Dedifferentiated amniotic fluid mesenchymal stem cell (primary cell): ENCODE data around the gene CDH11.

Experiments used
- DNase-seq: peaks from one replicate; pipeline ENCODE4 v3.0.0-alpha.2; 2016; ENCODE audit errors: extremely low spot score

The CDH11 gene, protein sequence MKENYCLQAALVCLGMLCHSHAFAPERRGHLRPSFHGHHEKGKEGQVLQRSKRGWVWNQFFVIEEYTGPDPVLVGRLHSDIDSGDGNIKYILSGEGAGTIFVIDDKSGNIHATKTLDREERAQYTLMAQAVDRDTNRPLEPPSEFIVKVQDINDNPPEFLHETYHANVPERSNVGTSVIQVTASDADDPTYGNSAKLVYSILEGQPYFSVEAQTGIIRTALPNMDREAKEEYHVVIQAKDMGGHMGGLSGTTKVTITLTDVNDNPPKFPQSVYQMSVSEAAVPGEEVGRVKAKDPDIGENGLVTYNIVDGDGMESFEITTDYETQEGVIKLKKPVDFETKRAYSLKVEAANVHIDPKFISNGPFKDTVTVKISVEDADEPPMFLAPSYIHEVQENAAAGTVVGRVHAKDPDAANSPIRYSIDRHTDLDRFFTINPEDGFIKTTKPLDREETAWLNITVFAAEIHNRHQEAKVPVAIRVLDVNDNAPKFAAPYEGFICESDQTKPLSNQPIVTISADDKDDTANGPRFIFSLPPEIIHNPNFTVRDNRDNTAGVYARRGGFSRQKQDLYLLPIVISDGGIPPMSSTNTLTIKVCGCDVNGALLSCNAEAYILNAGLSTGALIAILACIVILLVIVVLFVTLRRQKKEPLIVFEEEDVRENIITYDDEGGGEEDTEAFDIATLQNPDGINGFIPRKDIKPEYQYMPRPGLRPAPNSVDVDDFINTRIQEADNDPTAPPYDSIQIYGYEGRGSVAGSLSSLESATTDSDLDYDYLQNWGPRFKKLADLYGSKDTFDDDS

GRCh38 chr16:65121870-65122723 lies at the start of gene CDH11:
TSS of gene CDH11 (minus strand) at chr16:65122063. CDS start at chr16:65004869, 117,194 bp downstream.
- DNase-seq, result peak; percentile 71

DNA sequence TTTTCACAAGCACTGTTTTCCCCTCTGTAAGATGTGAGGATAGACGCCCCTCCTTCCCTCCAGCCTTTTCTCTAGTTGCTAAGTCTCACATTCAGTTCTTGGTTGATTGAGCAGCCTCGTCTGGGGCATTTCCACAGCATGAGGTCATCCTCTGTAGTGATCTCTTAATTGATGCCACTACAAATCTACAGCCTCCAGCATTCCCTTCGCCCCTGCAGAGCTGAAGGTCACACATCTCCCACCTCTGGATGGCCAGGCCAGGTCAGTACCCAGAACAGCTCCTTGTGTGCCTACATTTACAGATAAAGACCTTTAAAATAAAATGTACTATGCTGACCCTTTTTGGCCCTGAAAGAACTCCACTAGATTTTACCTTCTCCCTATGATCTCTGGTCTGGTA lies 32.5 kb upstream of the CDH11 start:
- DNase-seq, result no peak

GRCh38 chr16:65153365-65154105 lies 31.7 kb upstream of the CDH11 start:
- DNase-seq, result no peak

DNA sequence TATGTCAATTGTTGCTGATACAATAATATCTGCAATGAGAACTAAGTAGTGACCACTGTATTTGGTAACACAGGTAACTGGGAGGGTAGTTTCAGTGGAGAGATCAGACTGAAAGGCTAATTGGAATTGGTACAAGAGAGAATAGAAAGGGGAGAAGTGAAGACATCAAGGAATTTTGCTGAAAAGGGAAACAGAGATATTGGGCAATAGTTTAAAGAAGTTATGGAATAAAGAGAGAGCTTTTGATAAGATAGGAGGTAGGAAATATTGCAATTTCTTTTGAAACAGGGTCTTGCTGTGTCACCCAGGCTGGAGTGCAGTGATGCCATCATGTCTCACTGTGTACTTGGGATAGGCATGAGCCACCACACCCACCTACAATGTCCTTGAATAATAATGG lies 26.9 kb upstream of the CDH11 start:
- no peak for DNase-seq

DNA sequence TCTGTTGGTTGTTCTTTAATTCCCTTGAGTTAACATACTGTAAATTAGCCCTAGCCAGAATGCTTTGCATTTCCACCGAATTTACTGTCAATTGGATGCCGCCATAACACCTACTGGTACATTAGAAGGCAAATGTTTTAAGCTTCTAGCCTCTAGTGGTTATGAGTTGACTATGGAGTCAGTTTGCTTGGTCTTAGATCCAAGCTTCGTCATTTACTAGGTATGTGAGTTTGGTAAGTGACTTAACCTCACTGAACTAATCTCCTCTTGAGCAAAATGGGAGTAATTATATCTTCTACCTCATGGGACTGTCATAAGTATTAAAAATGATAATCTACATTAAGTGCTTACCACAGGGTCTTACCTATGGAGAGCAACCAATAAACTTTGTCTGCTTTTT lies 20.4 kb upstream of the CDH11 start:
- no peak for DNase-seq

- DNase-seq, result no peak
Observed at GRCh38 chr16:65136681-65137080, 14.8 kb upstream of the CDH11 start.

- no peak for DNase-seq
Observed at GRCh38 chr16:65126845-65127624, 5.2 kb upstream of the CDH11 start.

DNA sequence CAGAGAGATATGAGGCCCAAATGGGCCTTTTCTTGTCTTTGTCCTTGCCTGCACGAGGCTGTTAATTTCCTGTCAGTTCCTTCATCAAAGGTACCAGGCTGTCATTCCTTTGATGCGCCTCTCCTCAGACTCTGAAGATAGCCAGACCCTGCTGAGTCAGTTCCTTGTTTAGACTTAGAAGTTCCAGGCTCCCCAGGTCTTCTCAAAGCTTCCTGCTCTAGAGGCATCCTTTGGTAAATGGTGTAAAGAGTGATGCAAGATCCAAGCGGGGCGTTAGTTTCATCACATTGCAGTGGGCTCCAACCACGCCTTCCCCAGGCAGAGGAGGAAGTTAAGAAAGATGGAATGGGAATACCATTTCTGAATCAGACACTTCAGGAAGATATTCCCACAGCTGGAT lies 4.0 kb upstream of the CDH11 start:
- DNase-seq, result no peak

- no peak for DNase-seq
Observed at GRCh38 chr16:65125322-65125721, 3.5 kb upstream of the CDH11 start.

GRCh38 chr16:65124596-65124995 lies 2.7 kb upstream of the CDH11 start:
- no peak for DNase-seq

GRCh38 chr16:65124212-65124548 lies 2.3 kb upstream of the CDH11 start:
- DNase-seq, result no peak

GRCh38 chr16:65123396-65124211 lies 1.7 kb upstream of the CDH11 start:
- DNase-seq, result no peak

GRCh38 chr16:65122724-65123395 lies 997 bp upstream of the CDH11 start:
- DNase-seq, result peak; percentile 56

DNA sequence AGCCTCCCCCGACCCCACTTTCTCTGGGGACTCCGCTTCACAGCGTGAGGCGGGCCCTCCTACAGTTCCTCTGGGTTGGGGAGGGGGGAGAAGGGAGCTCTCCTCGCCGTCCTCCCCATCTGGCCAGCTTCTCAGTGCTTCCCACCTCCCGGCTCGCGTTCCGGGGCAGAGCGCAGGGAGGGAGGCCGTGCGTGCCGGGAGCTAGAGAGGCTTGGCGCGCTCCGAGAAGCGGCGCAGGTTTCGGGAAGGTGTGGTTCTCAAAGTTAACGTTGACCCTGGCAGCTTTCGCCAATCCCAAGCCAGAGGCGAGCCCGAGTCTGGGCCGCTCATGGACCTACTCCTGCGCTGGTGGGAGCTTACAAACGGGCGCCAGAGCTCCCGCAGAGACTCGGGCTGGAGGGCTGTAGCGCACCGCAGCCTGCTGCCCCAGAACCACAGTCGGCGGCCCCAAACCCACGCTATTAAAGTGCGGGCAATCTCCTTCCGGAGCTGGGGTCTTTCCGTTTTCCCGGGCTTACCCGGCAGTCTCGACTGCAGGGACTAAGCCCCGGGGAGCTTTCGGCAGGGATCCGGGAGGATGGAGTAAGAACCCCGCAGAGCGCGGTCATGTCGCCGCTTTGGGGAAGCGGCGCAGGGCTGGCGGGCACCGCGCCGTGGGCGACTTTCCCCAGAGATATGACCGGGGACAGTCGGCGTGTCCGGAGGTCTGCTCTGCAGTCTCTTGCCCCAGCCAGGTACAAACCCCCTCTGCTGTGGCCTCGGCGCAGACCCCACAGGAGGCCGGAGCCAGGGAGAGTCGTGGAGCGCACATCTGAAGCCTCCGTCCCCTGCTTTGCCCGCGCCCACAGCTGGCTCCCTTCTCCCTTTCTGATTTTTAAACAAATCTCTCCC lies 787 bp downstream of the CDH11 start:
- no peak for DNase-seq

DNA sequence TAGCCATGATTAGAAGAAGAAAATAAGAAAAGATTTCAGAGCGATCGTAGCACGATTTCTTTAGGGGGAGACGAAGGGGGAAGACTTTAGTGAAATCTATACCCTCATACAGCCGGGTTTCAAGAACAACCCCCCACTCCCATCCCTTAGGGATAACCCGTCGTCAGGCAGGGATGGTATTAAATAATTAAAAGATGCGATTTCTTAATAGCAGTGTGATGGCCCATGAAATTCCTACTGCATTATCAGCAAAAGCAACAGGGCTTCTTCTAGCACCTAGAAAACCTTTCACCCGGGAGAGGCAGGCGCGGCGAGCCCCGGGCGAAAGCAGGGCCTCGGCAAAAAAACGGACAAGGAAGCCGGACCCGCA lies 1.4 kb downstream of the CDH11 start:
- DNase-seq, result no peak

DNA sequence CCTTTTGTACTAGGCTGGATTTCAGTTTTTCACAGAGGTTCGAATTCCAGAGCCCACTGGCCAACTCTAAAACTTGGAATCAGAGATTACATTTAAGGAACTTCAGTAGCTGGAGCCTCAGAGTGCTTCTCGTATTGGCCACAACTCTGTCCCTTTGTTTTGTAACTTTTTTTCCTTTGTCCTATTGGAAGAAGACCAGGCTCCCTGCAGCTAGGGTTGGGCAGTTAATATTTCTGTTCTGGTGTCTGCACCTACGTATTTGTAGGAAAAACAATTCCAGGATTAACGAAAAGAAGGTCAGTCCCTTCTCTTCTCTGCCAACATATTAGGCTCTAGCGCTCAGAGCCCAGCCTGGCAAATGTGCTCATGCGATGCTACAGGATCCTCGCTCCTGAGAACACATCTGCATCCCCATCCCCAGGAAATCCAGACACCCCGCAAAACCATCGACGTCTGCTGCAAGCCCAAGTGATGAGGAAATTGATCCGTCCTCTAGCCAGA lies 1.9 kb downstream of the CDH11 start:
- peak; percentile 81 for DNase-seq

- DNase-seq, result no peak
Observed at GRCh38 chr16:65119435-65119834, 2.4 kb downstream of the CDH11 start.

DNA sequence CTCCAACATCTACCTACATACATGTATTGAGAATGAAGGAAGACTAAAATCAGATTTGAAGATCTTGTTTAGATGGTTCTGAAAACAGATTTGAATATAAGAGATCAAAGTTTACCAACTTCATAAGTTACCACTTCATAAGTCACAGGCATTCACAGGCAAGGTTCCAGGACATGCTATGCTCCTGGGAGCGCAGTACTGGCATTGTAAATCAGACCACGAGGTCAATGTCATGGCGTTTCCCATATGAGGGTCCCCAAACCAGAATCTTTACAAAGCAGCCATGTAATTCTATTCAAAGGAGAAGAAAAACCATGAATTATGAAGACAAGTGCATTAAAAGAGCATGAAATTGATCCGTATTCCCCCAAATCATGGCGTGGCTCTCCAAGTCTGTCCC lies 3.0 kb downstream of the CDH11 start:
- DNase-seq, result no peak
